WTC11 (cell line): Measurements from ENCODE around the gene MCUB. TPM values are rescaled to one million over a fixed set of nuclear protein-coding genes. Genes with fewer than 3 reads are reported as not detected.

Source experiments
- ATAC-seq: fragments of 200-7000 bp; cut with Tn5 transposase; 2 replicates; pipeline ENCODE4 v1.10.0; 2021; ENCODE audit warnings: mild to moderate bottlenecking, moderate library complexity
- CTCF ChIA-PET: fragments of 300-600 bp; sonication (Branson Sonifier 250); formaldehyde crosslinking; loops from one replicate; lab custom pipeline; 2021; ENCODE audit warnings: antibody characterized with exemption; lab: Charles Lee
- POLR2A ChIA-PET: fragments of 350-600 bp; sonication (Branson Sonifier 250); formaldehyde crosslinking; loops from one replicate; lab custom pipeline; 2021; ENCODE audit warnings: antibody characterized with exemption; lab: Charles Lee
- DNase-seq: peaks from one replicate; pipeline ENCODE4 v3.0.0; 2021; ENCODE audit warnings: low spot score
- H3K27ac Mint-ChIP-seq: 2 replicates; pipeline ENCODE4 v1.8.0; 2021; ENCODE audit warnings: mixed read lengths
- H3K27me3 Mint-ChIP-seq: 2 replicates; pipeline ENCODE4 v1.8.0; 2021; ENCODE audit warnings: low read depth, mild to moderate bottlenecking, moderate library complexity, mixed read lengths
- H3K36me3 Mint-ChIP-seq: 2 replicates; pipeline ENCODE4 v1.8.0; 2021; ENCODE audit warnings: mixed read lengths
- H3K4me1 Mint-ChIP-seq: 2 replicates; pipeline ENCODE4 v1.8.0; 2022; ENCODE audit warnings: mixed read lengths
- H3K4me3 Mint-ChIP-seq: 2 replicates; pipeline ENCODE4 v1.8.0; 2021; ENCODE audit warnings: mild to moderate bottlenecking, moderate library complexity, mixed read lengths
- H3K9me3 Mint-ChIP-seq: 2 replicates; pipeline ENCODE4 v1.8.0; 2021; ENCODE audit warnings: mixed read lengths
- ATF1 ChIP-seq: sonication (generic); formaldehyde crosslinking; IDR thresholded peaks from 2 replicates; pipeline ENCODE4 v1.8.1; 2023; ENCODE audit warnings: mild to moderate bottlenecking, moderate library complexity, missing genetic modification reagents
- CTCF ChIP-seq: fragments of 200-600 bp; IDR thresholded peaks from 2 replicates; pipeline ENCODE4 v1.8.0; 2022; ENCODE audit warnings: antibody characterized with exemption
- E2F4 ChIP-seq: sonication (generic); formaldehyde crosslinking; IDR thresholded peaks from 2 replicates; pipeline ENCODE4 v1.8.1; 2022; ENCODE audit warnings: low read depth, mild to moderate bottlenecking, moderate library complexity, missing genetic modification reagents, borderline replicate concordance
- E2F5 ChIP-seq: sonication (generic); formaldehyde crosslinking; IDR thresholded peaks from 2 replicates; pipeline ENCODE4 v1.8.1; 2022; ENCODE audit warnings: mild to moderate bottlenecking, moderate library complexity, missing genetic modification reagents
- FOXJ3 ChIP-seq: sonication (generic); formaldehyde crosslinking; IDR thresholded peaks from 2 replicates; pipeline ENCODE4 v1.9.0; 2021; ENCODE audit warnings: missing genetic modification reagents, mild to moderate bottlenecking, borderline replicate concordance
- FOXK1 ChIP-seq: sonication (generic); formaldehyde crosslinking; IDR thresholded peaks from 2 replicates; pipeline ENCODE4 v1.8.0; 2022; ENCODE audit warnings: mild to moderate bottlenecking, moderate library complexity, missing genetic modification reagents
- FOXP4 ChIP-seq: sonication (generic); formaldehyde crosslinking; IDR thresholded peaks from 2 replicates; pipeline ENCODE4 v1.8.0; 2022; ENCODE audit warnings: mild to moderate bottlenecking, missing genetic modification reagents
- HMGXB4 ChIP-seq: sonication (generic); formaldehyde crosslinking; IDR thresholded peaks from 2 replicates; pipeline ENCODE4 v1.8.1; 2023; ENCODE audit warnings: mild to moderate bottlenecking, moderate library complexity, missing genetic modification reagents
- IRF1 ChIP-seq: sonication (generic); formaldehyde crosslinking; IDR thresholded peaks from 2 replicates; pipeline ENCODE4 v1.8.0; 2023; ENCODE audit warnings: missing genetic modification reagents
- MAX ChIP-seq: sonication (generic); formaldehyde crosslinking; IDR thresholded peaks from 2 replicates; pipeline ENCODE4 v1.8.0; 2022; ENCODE audit warnings: mild to moderate bottlenecking, missing genetic modification reagents
- MYBL2 ChIP-seq: sonication (generic); formaldehyde crosslinking; IDR thresholded peaks from 2 replicates; pipeline ENCODE4 v1.8.1; 2023; ENCODE audit warnings: mild to moderate bottlenecking, moderate library complexity, missing genetic modification reagents
- NFATC4 ChIP-seq: fragments of 250-450 bp; sonication (Bioruptor Pico); IDR thresholded peaks from 2 replicates; pipeline ENCODE4 v1.9.0; 2021; ENCODE audit warnings: mild to moderate bottlenecking
- NFE2L1 ChIP-seq: sonication (generic); formaldehyde crosslinking; IDR thresholded peaks from 2 replicates; pipeline ENCODE4 v1.8.1; 2023; ENCODE audit warnings: missing genetic modification reagents
- PRDM15 ChIP-seq: sonication (generic); formaldehyde crosslinking; IDR thresholded peaks from 2 replicates; pipeline ENCODE4 v1.8.0; 2022; ENCODE audit warnings: missing genetic modification reagents
- PREB ChIP-seq: sonication (generic); formaldehyde crosslinking; IDR thresholded peaks from 2 replicates; pipeline ENCODE4 v1.8.1; 2022; ENCODE audit warnings: mild to moderate bottlenecking, missing genetic modification reagents, moderate library complexity, borderline replicate concordance
- USF1 ChIP-seq: sonication (generic); formaldehyde crosslinking; IDR thresholded peaks from 2 replicates; pipeline ENCODE4 v1.8.0; 2022; ENCODE audit warnings: mild to moderate bottlenecking, missing genetic modification reagents
- ZBTB21 ChIP-seq: sonication (generic); formaldehyde crosslinking; IDR thresholded peaks from 2 replicates; pipeline ENCODE4 v1.8.1; 2023; ENCODE audit warnings: mild to moderate bottlenecking, missing genetic modification reagents, borderline replicate concordance
- ZNF317 ChIP-seq: sonication (generic); formaldehyde crosslinking; IDR thresholded peaks from 2 replicates; pipeline ENCODE4 v1.8.1; 2023; ENCODE audit warnings: low read depth, mild to moderate bottlenecking, moderate library complexity, missing genetic modification reagents, borderline replicate concordance
- total RNA-seq: library from RNA; stranded (reverse); gene quantifications from 3 replicates; pipeline ENCODE4 v1.2.3, GENCODE V29; 2021

MCUB gene
- total RNA-seq, 1 experiment from 2014 or later, result 26.8 TPM

GRCh38 chr4:109662771-109663170, 102.7 kb downstream of the MCUB start (continued):
- no peak for TF ChIP-seq HMGXB4 (CRISPR knock-in tag)

GRCh38 chr4:109665783-109666485, 105.9 kb downstream of the MCUB start:
- H3K36me3 Mint-ChIP-seq, result no peaks in the 10 kb centered on the region
- H3K27ac Mint-ChIP-seq, result no peak overlapping the region
- H3K9me3 Mint-ChIP-seq, result peaks cover 1% of the 10 kb centered on the region
- no peak for ATAC-seq
- H3K4me1 Mint-ChIP-seq, result peaks cover 33% of the 10 kb centered on the region
- TF ChIP-seq FOXP4 (CRISPR knock-in tag), result no peak
- TF ChIP-seq PRDM15 (CRISPR knock-in tag), result no peak
- no peak for TF ChIP-seq FOXK1 (CRISPR knock-in tag)
- no peak for TF ChIP-seq MAX (CRISPR knock-in tag)
- no peak for TF ChIP-seq IRF1 (CRISPR knock-in tag)
- TF ChIP-seq E2F5, result no peak
- TF ChIP-seq ATF1 (CRISPR knock-in tag), result no peak
- TF ChIP-seq CTCF, result no peak
- no peak for TF ChIP-seq FOXJ3 (CRISPR knock-in tag)
- TF ChIP-seq PREB (CRISPR knock-in tag), result no peak
- TF ChIP-seq ZBTB21 (CRISPR knock-in tag), result no peak
- TF ChIP-seq NFE2L1 (CRISPR knock-in tag), result no peak
- no peak for TF ChIP-seq E2F4 (CRISPR knock-in tag)
- no peak for TF ChIP-seq USF1 (CRISPR knock-in tag)
- no peak for TF ChIP-seq ZNF317 (CRISPR knock-in tag)
- no peak for TF ChIP-seq NFATC4
- no peak for TF ChIP-seq MYBL2 (CRISPR knock-in tag)
- CTCF ChIA-PET, result no interaction called here
- H3K4me3 Mint-ChIP-seq, result no peak overlapping the region
- no peak for DNase-seq
- POLR2A ChIA-PET, result no interaction called here
- H3K27me3 Mint-ChIP-seq, result no peaks in the 10 kb centered on the region
